Ovary (tissue), 9 donors: ENCODE results near the gene SNX5. TPM values are rescaled to one million over a fixed set of nuclear protein-coding genes. Genes with fewer than 3 reads are reported as not detected.

Source experiments
- DNase-seq, 5 donors: peaks; one replicate each; pipeline ENCODE4 v3.0.0-alpha.2; 2019 to 2020
- H3K27ac ChIP-seq, 2 donors: fragments of 200-600 bp; one replicate each; pipeline versions ENCODE4 v1.5.1 to v1.8.0; 2019 to 2022
- H3K27me3 ChIP-seq: fragments of 200-600 bp; one replicate; pipeline ENCODE4 v1.8.0; 2022
- H3K36me3 ChIP-seq: fragments of 200-600 bp; sonication (generic); one replicate; pipeline ENCODE4 v1.5.1; 2019
- H3K4me1 ChIP-seq: one replicate; pipeline ENCODE4 v1.8.1; 2013; ENCODE audit warnings: mild to moderate bottlenecking, moderate library complexity; ENCODE audit not compliant: insufficient read depth
- H3K4me3 ChIP-seq: fragments of 200-600 bp; sonication (generic); one replicate; pipeline ENCODE4 v1.5.1; 2017
- H3K9me3 ChIP-seq, 2 donors: fragments of 200-600 bp in 1 of 2; sonication (generic) in 1 of 2; one replicate each; pipeline versions ENCODE4 v1.5.1 to v1.8.1; 2013 to 2019; ENCODE audit warnings: mild to moderate bottlenecking in 1 of 2, moderate library complexity in 1 of 2
- CTCF ChIP-seq, 3 donors: fragments of 450-650 bp in 2 of 3; fragments of 200-600 bp in 1 of 3; IDR thresholded peaks; one replicate each; pipeline versions ENCODE4 v1.5.1 to v1.8.0; 2016 to 2022; ENCODE audit warnings: antibody characterized with exemption in 3 of 3, mild to moderate bottlenecking in 1 of 3
- EP300 ChIP-seq: sonication (generic); formaldehyde crosslinking; IDR thresholded peaks from one replicate; pipeline ENCODE4 v1.6.1; 2017; ENCODE audit warnings: antibody characterized with exemption
- POLR2A ChIP-seq: fragments of 450-650 bp; IDR thresholded peaks from one replicate; pipeline ENCODE4 v1.6.1; 2017; ENCODE audit warnings: antibody characterized with exemption, mild to moderate bottlenecking, moderate library complexity
- WGBS, 3 donors: extraction: QIAGEN DNeasy Blood & Tissue Kit in 1 of 3; methylation state at CpG; one replicate each; pipeline versions ENCODE4 v1.1.5 to v1.1.7; 2013 to 2017; 5-methylcytosine and 5-hydroxymethylcytosine counted together
- intact Hi-C, 4 donors: fragments of 100-400 bp; cut with DNase I; formaldehyde crosslinking; loops; one replicate each; pipeline versions ENCODE4 v1.11.0 to v1.15.1; 2022 to 2023
- polyA plus RNA-seq, 2 donors: library from polyadenylated mRNA; stranded (reverse); fragments of 200-250 nt in 1 of 2; fragments of 350-450 nt in 1 of 2; fragmentation: Illumina TruSeq in 1 of 2; extraction: RNeasy Lipid Tissue Mini Kit (QIAGEN cat#74804) in 1 of 2; gene quantifications; one replicate each; pipeline ENCODE4 v1.2.3, GENCODE V29; 2013 to 2014
- total RNA-seq, 7 donors: library from RNA; depleted of rRNA in 2 of 7; stranded (reverse); fragments of >200 nt in 2 of 7; fragmentation: NEBNext Ultra II Directional in 3 of 7; extraction: Animal tissue kit (Norgen Biotek cat#: 25700) in 3 of 7; gene quantifications; one replicate each; pipeline versions ENCODE4 v1.1.0 to v1.2.4, GENCODE V29; 2016 to 2023
- donor health status: DM: no; HTN: no; CAD: no; lungs with moderate emphysema.
- donor health status: DM: no; HTN: no; CAD: no.
- donor health status: Bipolar disorder and iron deficiency.
- donor health status: DM: yes; HTN: yes; CAD: no.
- donor health status: DM: no; HTN: no; CAD: no.
- donor health status: DM: yes; HTN: yes; CAD: no.

The SNX5 gene
- total and polyA plus RNA-seq, 9 donors: 74.0 to 143 (median 101) TPM

- intact Hi-C loops: loop anchor here in 1 of 4 donors (5.0 kb wide), 1 partner anchor 287 kb away; the partner anchor contains the start of gene RRBP1
- no peaks in the 10 kb centered on the region for H3K36me3 ChIP-seq
- no peak for DNase-seq
- H3K27me3 ChIP-seq: no peaks in the 10 kb centered on the region
- TF ChIP-seq POLR2A: no peak
- TF ChIP-seq CTCF (IDR thresholded peaks at IDR 0.05): peak in 1 of 3 donors; percentile 5
- no peak for TF ChIP-seq EP300
- 0 to 1% (median 0%) methylated on average over 28 of the region's 28 CpGs for WGBS, 3 donors
- H3K4me1 ChIP-seq: peaks cover 16% of the 10 kb centered on the region
- peak overlapping the region; percentile 97 to 98 for H3K27ac ChIP-seq
- H3K4me3 ChIP-seq: peak overlapping the region; percentile 55
- no peaks in the 10 kb centered on the region for H3K9me3 ChIP-seq
Measured at GRCh38 chr20:17969278-17969883, 787 bp upstream of the SNX5 start.

- H3K27ac ChIP-seq: peak overlapping the region; percentile 97 to 98
- DNase-seq: no peak
- TF ChIP-seq EP300 (no peak), POLR2A (no peak), CTCF (IDR thresholded peaks at IDR 0.05) (no peak)
- peak overlapping the region; percentile 55 for H3K4me3 ChIP-seq
- H3K27me3 ChIP-seq: no peaks in the 10 kb centered on the region
- peaks cover 24% of the 10 kb centered on the region for H3K4me1 ChIP-seq
- H3K36me3 ChIP-seq: no peaks in the 10 kb centered on the region
- 0 to 1% (median 1%) methylated on average over 41 of the region's 41 CpGs for WGBS, 3 donors
- intact Hi-C loops: loop anchor here in 1 of 4 donors (5.0 kb wide), 1 partner anchor 285 kb away; the partner anchor contains the start of gene RRBP1
- no peaks in the 10 kb centered on the region for H3K9me3 ChIP-seq
Measured at GRCh38 chr20:17967521-17968365, 851 bp downstream of the SNX5 start.

- peak overlapping the region in 1 of 2 donors; percentile 97 for H3K27ac ChIP-seq
- intact Hi-C loops: loop anchor here in 1 of 4 donors (5.0 kb wide), 1 partner anchor 284 kb away; the partner anchor contains the start of gene RRBP1
- 3 to 7% (median 4%) methylated on average over 9 of the region's 9 CpGs for WGBS, 3 donors
Measured at GRCh38 chr20:17966432-17967310, 1.9 kb downstream of the SNX5 start.

More at GRCh38 chr20:17966432-17967310, 1.9 kb downstream of the SNX5 start:
- peaks cover 26% of the 10 kb centered on the region for H3K4me1 ChIP-seq
- no peaks in the 10 kb centered on the region for H3K36me3 ChIP-seq
- H3K4me3 ChIP-seq: peak overlapping the region; percentile 55
- DNase-seq: no peak
- TF ChIP-seq CTCF (IDR thresholded peaks at IDR 0.05): peak in 1 of 3 donors; percentile 11
- TF ChIP-seq POLR2A: no peak
- no peak for TF ChIP-seq EP300
- no peaks in the 10 kb centered on the region for H3K9me3 ChIP-seq
- no peaks in the 10 kb centered on the region for H3K27me3 ChIP-seq
